B cell (primary cell): Measurements from ENCODE around the gene KDM1B.

ENCODE experiments used
- CTCF ChIP-seq: fragments of 200-600 bp; IDR thresholded peaks from one replicate; pipeline ENCODE4 v1.8.0; 2022; ENCODE audit warnings: antibody characterized with exemption, mild to moderate bottlenecking
- EZH2 ChIP-seq: IDR thresholded peaks from 2 replicates; pipeline ENCODE4 v1.6.1; 2012; ENCODE audit warnings: borderline replicate concordance, low read depth, mild to moderate bottlenecking, moderate library complexity, low read length; ENCODE audit not compliant: insufficient read depth, poor library complexity, severe bottlenecking

GRCh38 chr6:18160911-18161310 is 5.7 kb downstream of the KDM1B start:
- TF ChIP-seq CTCF (no peak), EZH2 (no peak)
